Neural progenitor cell (in vitro differentiated cells): ENCODE results near the gene CHCHD1. TPM values are rescaled to one million over a fixed set of nuclear protein-coding genes. Genes with fewer than 3 reads are reported as not detected.

Source experiments
- DNase-seq: peaks from one replicate; pipeline ENCODE4 v3.0.0-alpha.2; 2016; ENCODE audit warnings: low spot score
- H2AFZ ChIP-seq: fragments of 200-600 bp; sonication (generic); replicated peaks from 2 replicates; pipeline ENCODE4 v1.6.1; 2016; ENCODE audit warnings: antibody characterized with exemption
- H3F3A ChIP-seq: fragments of 200-600 bp; sonication (generic); 2 replicates; pipeline ENCODE4 v1.6.1; 2016; ENCODE audit warnings: antibody characterized with exemption, low read depth
- H3K27ac ChIP-seq: fragments of 200-600 bp; sonication (generic); 2 replicates; pipeline ENCODE4 v1.5.1; 2016; ENCODE audit warnings: mild to moderate bottlenecking
- H3K27me3 ChIP-seq: fragments of 200-600 bp; sonication (generic); 2 replicates; pipeline ENCODE4 v1.6.1; 2016; ENCODE audit warnings: mild to moderate bottlenecking, moderate library complexity
- H3K36me3 ChIP-seq: fragments of 200-600 bp; sonication (generic); 2 replicates; pipeline ENCODE4 v1.5.1; 2016
- H3K4me1 ChIP-seq: fragments of 200-600 bp; sonication (generic); 2 replicates; pipeline ENCODE4 v1.6.1; 2016; ENCODE audit warnings: mixed run types
- H3K4me2 ChIP-seq: fragments of 200-600 bp; sonication (generic); 2 replicates; pipeline ENCODE4 v1.6.1; 2016
- H3K4me3 ChIP-seq: fragments of 200-600 bp; sonication (generic); 2 replicates; pipeline ENCODE4 v1.5.1; 2016
- H3K79me2 ChIP-seq: fragments of 200-600 bp; sonication (generic); 2 replicates; pipeline ENCODE4 v1.6.1; 2016; ENCODE audit warnings: low read depth
- H3K9ac ChIP-seq: fragments of 200-600 bp; sonication (generic); 2 replicates; pipeline ENCODE4 v1.6.1; 2016
- H3K9me3 ChIP-seq: fragments of 200-600 bp; sonication (generic); 2 replicates; pipeline ENCODE4 v1.5.1; 2016; ENCODE audit warnings: low read depth
- H4K20me1 ChIP-seq: fragments of 200-600 bp; sonication (generic); 2 replicates; pipeline ENCODE4 v1.6.1; 2016; ENCODE audit warnings: low read depth
- H3K27ac Mint-ChIP-seq: 3 replicates; pipeline ENCODE4 v1.8.0; 2021; ENCODE audit warnings: mixed read lengths
- H3K27me3 Mint-ChIP-seq: 2 replicates; pipeline ENCODE4 v1.8.0; 2022; ENCODE audit warnings: low read depth, mild to moderate bottlenecking, inconsistent platforms, moderate library complexity, mixed read lengths; ENCODE audit not compliant: insufficient read depth
- H3K36me3 Mint-ChIP-seq: 3 replicates; pipeline ENCODE4 v1.8.0; 2021; ENCODE audit warnings: mixed read lengths
- H3K4me1 Mint-ChIP-seq: 3 replicates; pipeline ENCODE4 v1.8.0; 2021; ENCODE audit warnings: mixed read lengths
- H3K4me3 Mint-ChIP-seq: 3 replicates; pipeline ENCODE4 v1.8.0; 2021; ENCODE audit warnings: mild to moderate bottlenecking, moderate library complexity, mixed read lengths
- H3K9me3 Mint-ChIP-seq: 3 replicates; pipeline ENCODE4 v1.8.0; 2020; ENCODE audit warnings: mixed read lengths
- EZH2 ChIP-seq: fragments of 200-600 bp; sonication (generic); IDR thresholded peaks from 2 replicates; pipeline ENCODE4 v1.6.1; 2017; ENCODE audit warnings: antibody characterized with exemption, mild to moderate bottlenecking, moderate library complexity
- EZH2phosphoT487 ChIP-seq: fragments of 200-600 bp; sonication (generic); IDR thresholded peaks from 2 replicates; pipeline ENCODE4 v1.6.1; 2017; ENCODE audit warnings: antibody characterized with exemption
- total RNA-seq: library from RNA; depleted of rRNA; stranded (reverse); fragments of >200 nt; gene quantifications from 2 replicates; pipeline ENCODE4 v1.2.3, GENCODE V29; 2015; ENCODE audit warnings: low replicate concordance
- TF ChIP-seq, protein P1 (sequence below): fragments of 200-600 bp; sonication (generic); IDR thresholded peaks from 2 replicates; pipeline ENCODE4 v1.5.1; 2017; ENCODE audit warnings: antibody characterized with exemption, mild to moderate bottlenecking

CHCHD1 gene
- total RNA-seq, 1 donor from 2014 or later = 66.7 TPM

DNA sequence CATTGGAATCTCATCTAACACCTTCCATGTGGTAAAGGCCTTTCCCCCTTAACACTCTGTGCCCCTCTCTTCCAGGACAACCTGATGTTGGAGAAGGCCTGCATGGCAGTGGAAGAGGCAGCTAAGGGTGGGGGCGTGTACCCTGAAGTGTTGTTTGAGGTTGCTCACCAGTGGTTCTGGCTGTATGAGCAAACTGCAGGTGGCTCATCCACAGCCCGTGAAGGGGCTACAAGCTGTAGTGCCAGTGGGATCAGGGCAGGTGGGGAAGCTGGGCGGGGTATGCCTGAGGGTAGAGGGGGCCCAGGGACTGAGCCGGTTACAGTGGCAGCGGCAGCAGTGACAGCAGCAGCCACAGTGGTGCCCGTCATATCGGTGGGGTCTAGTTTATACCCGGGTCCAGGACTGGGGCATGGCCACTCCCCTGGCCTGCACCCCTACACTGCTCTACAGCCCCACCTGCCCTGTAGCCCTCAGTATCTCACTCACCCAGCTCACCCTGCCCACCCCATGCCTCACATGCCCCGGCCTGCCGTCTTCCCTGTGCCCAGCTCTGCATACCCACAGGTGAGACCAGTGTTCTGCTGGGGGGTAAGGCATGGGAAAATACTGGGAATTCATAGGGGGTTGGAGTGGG, 17.2 kb downstream of the CHCHD1 start:
- Histone ChIP-seq H2AFZ (no peak overlapping the region), H3K9ac (no peak overlapping the region), H3K27ac (no peak overlapping the region), H4K20me1 (no peaks in the 10 kb centered on the region), H3K4me3 (no peak overlapping the region), H3K36me3 (no peaks in the 10 kb centered on the region), H3K4me2 (no peak overlapping the region), H3K4me1 (no peaks in the 10 kb centered on the region), H3K27me3 (no peaks in the 10 kb centered on the region), H3F3A (no peaks in the 10 kb centered on the region), H3K9me3 (no peaks in the 10 kb centered on the region), H3K79me2 (no peaks in the 10 kb centered on the region)
- H3K27ac Mint-ChIP-seq = no peak overlapping the region
- no peaks in the 10 kb centered on the region for H3K4me1 Mint-ChIP-seq
- TF ChIP-seq EZH2 (no peak), EZH2phosphoT487 (no peak)
- TF ChIP-seq, protein P1, sequence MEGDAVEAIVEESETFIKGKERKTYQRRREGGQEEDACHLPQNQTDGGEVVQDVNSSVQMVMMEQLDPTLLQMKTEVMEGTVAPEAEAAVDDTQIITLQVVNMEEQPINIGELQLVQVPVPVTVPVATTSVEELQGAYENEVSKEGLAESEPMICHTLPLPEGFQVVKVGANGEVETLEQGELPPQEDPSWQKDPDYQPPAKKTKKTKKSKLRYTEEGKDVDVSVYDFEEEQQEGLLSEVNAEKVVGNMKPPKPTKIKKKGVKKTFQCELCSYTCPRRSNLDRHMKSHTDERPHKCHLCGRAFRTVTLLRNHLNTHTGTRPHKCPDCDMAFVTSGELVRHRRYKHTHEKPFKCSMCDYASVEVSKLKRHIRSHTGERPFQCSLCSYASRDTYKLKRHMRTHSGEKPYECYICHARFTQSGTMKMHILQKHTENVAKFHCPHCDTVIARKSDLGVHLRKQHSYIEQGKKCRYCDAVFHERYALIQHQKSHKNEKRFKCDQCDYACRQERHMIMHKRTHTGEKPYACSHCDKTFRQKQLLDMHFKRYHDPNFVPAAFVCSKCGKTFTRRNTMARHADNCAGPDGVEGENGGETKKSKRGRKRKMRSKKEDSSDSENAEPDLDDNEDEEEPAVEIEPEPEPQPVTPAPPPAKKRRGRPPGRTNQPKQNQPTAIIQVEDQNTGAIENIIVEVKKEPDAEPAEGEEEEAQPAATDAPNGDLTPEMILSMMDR = no peak
- DNase-seq = no peak
- no peaks in the 10 kb centered on the region for H3K9me3 Mint-ChIP-seq
- no peak overlapping the region for H3K4me3 Mint-ChIP-seq
- peaks cover 4% of the 10 kb centered on the region for H3K27me3 Mint-ChIP-seq
- peaks cover 25% of the 10 kb centered on the region for H3K36me3 Mint-ChIP-seq

DNA sequence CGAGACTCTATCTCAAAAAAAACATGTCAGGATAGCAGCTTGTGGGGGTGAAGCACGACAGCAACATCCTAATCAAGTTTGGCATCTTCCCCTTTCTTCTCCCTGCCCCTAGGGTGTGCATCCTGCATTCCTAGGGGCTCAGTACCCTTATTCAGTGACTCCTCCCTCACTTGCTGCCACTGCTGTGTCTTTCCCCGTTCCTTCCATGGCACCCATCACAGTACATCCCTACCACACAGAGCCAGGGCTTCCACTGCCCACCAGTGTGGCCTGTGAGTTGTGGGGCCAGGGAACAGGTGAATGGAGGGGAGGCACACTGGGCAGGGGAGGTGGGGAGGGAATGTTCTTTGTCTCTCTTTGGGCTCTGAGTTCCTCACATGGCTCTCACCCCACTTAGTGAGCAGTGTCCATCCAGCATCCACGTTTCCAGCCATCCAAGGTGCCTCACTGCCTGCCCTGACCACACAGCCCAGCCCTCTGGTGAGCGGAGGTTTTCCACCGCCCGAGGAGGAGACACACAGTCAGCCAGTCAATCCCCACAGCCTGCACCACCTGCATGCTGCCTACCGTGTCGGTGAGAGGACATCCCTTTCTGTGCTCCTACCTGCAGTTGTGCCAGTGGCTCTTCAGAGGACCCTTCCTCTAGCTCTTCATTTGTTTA, 18.2 kb downstream of the CHCHD1 start:
- Histone ChIP-seq H3K27me3 (no peaks in the 10 kb centered on the region), H3K4me1 (no peaks in the 10 kb centered on the region), H3F3A (no peaks in the 10 kb centered on the region), H3K4me3 (no peak overlapping the region), H4K20me1 (no peaks in the 10 kb centered on the region), H3K9ac (no peak overlapping the region), H3K27ac (no peak overlapping the region), H3K9me3 (no peaks in the 10 kb centered on the region), H3K4me2 (no peak overlapping the region), H3K79me2 (no peaks in the 10 kb centered on the region), H3K36me3 (no peaks in the 10 kb centered on the region), H2AFZ (no peak overlapping the region)
- no peak for DNase-seq
- H3K36me3 Mint-ChIP-seq = peaks cover 23% of the 10 kb centered on the region
- peak overlapping the region; percentile 35 for H3K4me3 Mint-ChIP-seq
- TF ChIP-seq EZH2 (no peak), EZH2phosphoT487 (no peak)
- TF ChIP-seq, protein P1 = no peak
- no peaks in the 10 kb centered on the region for H3K4me1 Mint-ChIP-seq
- H3K27me3 Mint-ChIP-seq = peaks cover 7% of the 10 kb centered on the region
- no peak overlapping the region for H3K27ac Mint-ChIP-seq
- H3K9me3 Mint-ChIP-seq = no peaks in the 10 kb centered on the region

DNA sequence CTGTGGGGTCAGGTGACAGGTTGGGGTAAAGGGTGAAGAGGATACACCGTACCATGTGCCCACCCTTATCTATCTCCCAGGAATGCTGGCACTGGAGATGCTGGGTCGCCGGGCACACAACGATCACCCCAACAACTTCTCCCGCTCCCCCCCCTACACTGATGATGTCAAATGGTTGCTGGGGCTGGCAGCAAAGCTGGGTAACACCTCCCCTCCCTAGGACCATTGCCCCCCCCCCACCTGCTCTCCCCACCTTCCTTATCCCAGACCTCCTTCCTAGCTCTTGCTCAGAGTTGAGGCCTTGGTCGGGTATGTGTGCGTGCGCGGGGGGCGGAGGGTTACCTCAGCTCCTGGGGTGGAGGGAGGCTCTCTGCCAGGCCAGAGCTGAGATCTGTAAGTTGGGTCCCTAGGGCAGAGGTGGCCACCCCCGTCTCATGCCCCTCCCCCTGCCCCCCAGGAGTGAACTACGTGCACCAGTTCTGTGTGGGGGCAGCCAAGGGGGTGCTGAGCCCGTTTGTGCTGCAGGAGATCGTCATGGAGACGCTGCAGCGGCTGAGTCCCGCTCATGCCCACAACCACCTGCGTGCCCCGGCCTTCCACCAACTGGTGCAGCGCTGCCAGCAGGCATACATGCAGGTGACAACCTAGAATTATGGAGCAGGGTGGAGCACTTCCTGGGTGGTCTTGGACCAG, 18.9 kb downstream of the CHCHD1 start:
- TF ChIP-seq EZH2phosphoT487 (no peak), EZH2 (no peak)
- TF ChIP-seq, protein P1 = no peak

More for the DNA sequence above, 18.9 kb downstream of the CHCHD1 start:
- no peak for DNase-seq
- H3K9me3 Mint-ChIP-seq = no peaks in the 10 kb centered on the region
- no peak overlapping the region for H3K27ac ChIP-seq
- no peaks in the 10 kb centered on the region for H3K27me3 ChIP-seq
- no peak overlapping the region for H2AFZ ChIP-seq
- H3K4me1 ChIP-seq = no peaks in the 10 kb centered on the region
- no peak overlapping the region for H3K4me2 ChIP-seq
- no peak overlapping the region for H3K4me3 ChIP-seq
- H3K36me3 ChIP-seq = no peaks in the 10 kb centered on the region
- peak overlapping the region; percentile 35 for H3K4me3 Mint-ChIP-seq
- no peaks in the 10 kb centered on the region for H3F3A ChIP-seq
- H4K20me1 ChIP-seq = no peaks in the 10 kb centered on the region
- no peak overlapping the region for H3K27ac Mint-ChIP-seq
- peaks cover 7% of the 10 kb centered on the region for H3K27me3 Mint-ChIP-seq
- H3K9ac ChIP-seq = no peak overlapping the region
- H3K36me3 Mint-ChIP-seq = peaks cover 22% of the 10 kb centered on the region
- no peaks in the 10 kb centered on the region for H3K4me1 Mint-ChIP-seq
- no peaks in the 10 kb centered on the region for H3K9me3 ChIP-seq
- no peaks in the 10 kb centered on the region for H3K79me2 ChIP-seq
